ENCODE measurements around the gene TTLL8.

Gene TTLL8

DNA sequence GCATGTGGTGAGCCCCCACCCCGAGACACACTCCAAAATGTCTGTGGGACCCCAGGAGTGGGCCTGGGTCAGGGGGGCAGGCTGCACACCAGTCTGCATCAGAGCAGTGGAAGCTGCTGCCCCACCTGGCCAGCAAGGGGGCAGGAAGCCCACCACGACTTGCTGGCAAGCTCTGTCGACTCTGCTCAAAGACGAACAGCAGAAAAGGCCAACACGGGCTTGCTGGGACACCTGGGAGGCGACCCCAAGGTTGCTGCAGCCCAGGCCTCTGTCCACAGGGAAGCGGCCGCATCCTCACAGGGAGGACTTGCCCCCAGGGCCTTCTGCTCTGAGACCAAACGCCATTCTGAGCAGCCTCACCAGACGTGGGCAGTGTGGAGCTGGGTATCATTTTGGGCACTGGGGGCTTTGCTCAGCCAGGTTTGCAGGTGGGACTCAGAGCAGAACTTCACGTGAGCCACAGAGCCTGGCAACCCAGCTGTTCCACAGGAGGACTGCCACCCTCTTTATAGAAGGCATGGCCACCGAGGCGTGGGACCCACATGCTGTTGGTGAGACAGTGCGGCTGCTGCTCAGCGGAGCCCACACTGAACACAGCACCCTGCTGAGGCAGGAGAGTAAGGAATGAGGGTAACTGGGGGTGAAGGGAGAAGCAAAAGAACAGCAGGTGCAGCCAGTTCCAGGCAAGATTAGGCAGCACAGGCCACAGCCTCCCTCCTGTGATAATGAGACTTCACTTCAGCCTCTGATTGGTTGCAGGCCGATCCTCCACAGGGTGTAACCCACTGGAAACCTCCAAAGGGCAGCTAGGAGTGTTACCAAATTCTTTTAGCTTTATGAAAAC, 56.5 kb downstream of the TTLL8 start:
- DNase-seq: no peak
- no peak overlapping the region for H3K27ac ChIP-seq (ENCODE audit: insufficient read depth in 1 of 2, low read depth in 1 of 2, low read length in 2 of 2, poor library complexity in 1 of 2, severe bottlenecking in 2 of 2)
- peaks cover 0 to 21% (median 5%) of the 10 kb centered on the region in 5 experiments for H3K27me3 ChIP-seq (replicated peaks in 2 of 5; ENCODE audit: control insufficient read depth in 4 of 5, insufficient read depth in 5 of 5, low read length in 4 of 5)
- WGBS (ENCODE audit: insufficient coverage): 96% methylated on average over 14 of the region's 16 CpGs
- no peaks in the 10 kb centered on the region for H3K9me3 ChIP-seq (ENCODE audit: control extremely low read depth in 1 of 5, control insufficient read depth in 4 of 5, insufficient read depth in 2 of 5, low read depth in 1 of 5, low read length in 4 of 5)
- H3K4me3 ChIP-seq (ENCODE audit: control insufficient read depth in 1 of 7, extremely low read depth in 1 of 7, insufficient read depth in 4 of 7, low read depth in 2 of 7, low read length in 6 of 7): no peak overlapping the region
- POLR2A ChIA-PET: no interaction called here
- CTCF ChIA-PET: interaction anchor here (1.0 to 1.8 kb wide), 3 partner anchors 11 to 19 kb away, joined by 3 to 7 read pairs (median 3); partner anchors contain the start of gene IL17REL
- H3K4me1 ChIP-seq (ENCODE audit: control extremely low read depth in 1 of 4, control insufficient read depth in 4 of 4, insufficient read depth in 4 of 4, low read length in 3 of 4): peaks cover 0 to 12% (median 10%) of the 10 kb centered on the region in 4 experiments
- H3K36me3 ChIP-seq (ENCODE audit: control insufficient read depth in 4 of 4, insufficient read depth in 4 of 4, low read length in 3 of 4): no peaks in the 10 kb centered on the region

DNA sequence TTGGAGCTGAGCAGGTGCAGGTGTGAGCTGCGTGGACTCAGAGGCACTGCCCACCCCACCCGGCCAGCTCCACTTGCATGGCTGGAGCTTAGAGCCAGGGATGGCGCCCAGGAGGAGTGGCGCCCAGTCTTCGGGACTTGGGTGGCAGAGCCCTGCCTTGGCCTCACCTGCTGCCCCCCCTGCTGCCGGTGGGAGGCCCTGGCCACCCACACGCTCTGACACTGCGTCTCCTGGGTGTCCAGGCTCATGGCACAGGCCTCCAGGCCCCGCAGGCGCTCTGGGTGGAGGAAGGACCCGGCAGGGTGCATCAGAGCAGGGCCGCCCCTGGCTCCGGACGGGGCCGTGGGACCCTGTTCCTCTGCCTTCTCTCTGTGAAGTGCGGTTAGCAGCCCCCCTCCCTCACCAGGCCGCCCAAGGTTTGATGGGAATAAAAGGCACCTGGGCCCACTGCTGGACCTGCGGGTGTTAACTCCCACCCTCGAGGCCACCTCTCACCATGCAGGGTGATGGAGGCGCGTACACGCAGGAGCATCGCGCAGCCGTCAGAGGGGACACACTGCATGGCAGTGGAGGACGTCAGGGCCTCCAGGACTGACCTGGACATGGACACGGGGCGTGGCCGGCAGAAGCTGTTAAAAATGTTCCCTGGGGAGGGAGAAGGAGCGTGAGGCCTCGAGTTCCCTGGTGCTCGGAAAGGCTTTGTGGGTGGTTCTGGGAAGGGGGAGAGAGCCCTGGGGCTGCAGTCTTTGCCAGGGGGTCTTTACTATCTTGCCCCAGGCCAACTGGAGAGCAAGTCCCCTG, 57.3 kb downstream of the TTLL8 start:
- Histone ChIP-seq H3K27ac (ENCODE audit: insufficient read depth in 1 of 2, low read depth in 1 of 2, low read length in 2 of 2, poor library complexity in 1 of 2, severe bottlenecking in 2 of 2) (no peak overlapping the region), H3K4me3 (ENCODE audit: control insufficient read depth in 1 of 7, extremely low read depth in 1 of 7, insufficient read depth in 4 of 7, low read depth in 2 of 7, low read length in 6 of 7) (no peak overlapping the region), H3K9me3 (ENCODE audit: control extremely low read depth in 1 of 5, control insufficient read depth in 4 of 5, insufficient read depth in 2 of 5, low read depth in 1 of 5, low read length in 4 of 5) (no peaks in the 10 kb centered on the region), H3K27me3 (replicated peaks in 2 of 5; ENCODE audit: control insufficient read depth in 4 of 5, insufficient read depth in 5 of 5, low read length in 4 of 5) (peaks cover 0 to 21% (median 5%) of the 10 kb centered on the region in 5 experiments), H3K36me3 (ENCODE audit: control insufficient read depth in 4 of 4, insufficient read depth in 4 of 4, low read length in 3 of 4) (no peaks in the 10 kb centered on the region), H3K4me1 (ENCODE audit: control extremely low read depth in 1 of 4, control insufficient read depth in 4 of 4, insufficient read depth in 4 of 4, low read length in 3 of 4) (peaks cover 0 to 12% (median 10%) of the 10 kb centered on the region in 4 experiments)
- 96% methylated on average over 30 of the region's 32 CpGs for WGBS (ENCODE audit: insufficient coverage)
- no peak for DNase-seq
- POLR2A ChIA-PET: no interaction called here
- CTCF ChIA-PET: interaction anchor here (0.7 to 1.0 kb wide), 2 partner anchors 18 to 67 kb away, joined by 3 read pairs; no protein-coding TSS in a partner anchor

DNA sequence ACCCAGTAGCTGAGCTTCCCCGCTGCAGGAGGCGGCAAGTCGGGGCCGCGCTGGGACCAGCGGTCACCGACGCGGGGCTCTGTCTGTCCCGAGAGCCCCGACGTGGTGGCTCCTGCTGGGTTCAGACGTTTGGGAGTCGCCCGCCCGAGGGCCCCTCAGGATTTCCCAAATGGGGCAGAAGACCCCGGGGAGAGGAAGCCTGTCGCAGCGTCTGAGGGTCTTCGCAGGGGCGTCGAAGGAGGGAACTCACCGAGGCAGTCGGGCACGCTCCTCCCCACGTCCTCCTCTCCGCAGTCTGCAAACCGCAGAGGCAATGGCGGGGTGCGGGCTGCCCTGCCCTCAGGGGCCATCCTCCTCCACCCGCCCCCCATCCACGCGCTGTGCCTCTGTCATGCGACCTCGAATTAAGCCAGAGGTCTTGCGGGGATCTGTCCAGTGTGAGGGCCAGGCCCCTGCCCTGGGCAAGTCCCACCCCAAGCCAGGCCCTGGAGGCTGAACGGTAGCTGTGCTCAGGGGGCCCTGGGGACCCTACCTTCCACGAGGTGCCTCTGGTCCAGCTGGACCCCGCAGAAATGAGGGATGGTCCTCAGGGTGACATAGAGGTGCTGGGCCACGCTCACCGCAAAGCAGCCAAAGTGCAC, 58.0 kb downstream of the TTLL8 start:
- ChIA-PET POLR2A (no interaction called here), CTCF (interaction anchor here (0.7 to 1.1 kb wide), 3 partner anchors 17 to 67 kb away, joined by 3 read pairs; no protein-coding TSS in a partner anchor)
- Histone ChIP-seq H3K4me3 (ENCODE audit: control insufficient read depth in 1 of 7, extremely low read depth in 1 of 7, insufficient read depth in 4 of 7, low read depth in 2 of 7, low read length in 6 of 7) (peak overlapping the region in 3 of 7 experiments; percentile 19 to 55 (median 52)), H3K27ac (ENCODE audit: insufficient read depth in 1 of 2, low read depth in 1 of 2, low read length in 2 of 2, poor library complexity in 1 of 2, severe bottlenecking in 2 of 2) (no peak overlapping the region), H3K27me3 (replicated peaks in 2 of 5; ENCODE audit: control insufficient read depth in 4 of 5, insufficient read depth in 5 of 5, low read length in 4 of 5) (peaks cover 0 to 21% (median 5%) of the 10 kb centered on the region in 5 experiments), H3K36me3 (ENCODE audit: control insufficient read depth in 4 of 4, insufficient read depth in 4 of 4, low read length in 3 of 4) (no peaks in the 10 kb centered on the region), H3K9me3 (ENCODE audit: control extremely low read depth in 1 of 5, control insufficient read depth in 4 of 5, insufficient read depth in 2 of 5, low read depth in 1 of 5, low read length in 4 of 5) (no peaks in the 10 kb centered on the region), H3K4me1 (ENCODE audit: control extremely low read depth in 1 of 4, control insufficient read depth in 4 of 4, insufficient read depth in 4 of 4, low read length in 3 of 4) (peaks cover 0 to 12% (median 10%) of the 10 kb centered on the region in 4 experiments)
- no peak for DNase-seq
- WGBS (ENCODE audit: insufficient coverage): 47% methylated on average over 38 of the region's 41 CpGs

DNA sequence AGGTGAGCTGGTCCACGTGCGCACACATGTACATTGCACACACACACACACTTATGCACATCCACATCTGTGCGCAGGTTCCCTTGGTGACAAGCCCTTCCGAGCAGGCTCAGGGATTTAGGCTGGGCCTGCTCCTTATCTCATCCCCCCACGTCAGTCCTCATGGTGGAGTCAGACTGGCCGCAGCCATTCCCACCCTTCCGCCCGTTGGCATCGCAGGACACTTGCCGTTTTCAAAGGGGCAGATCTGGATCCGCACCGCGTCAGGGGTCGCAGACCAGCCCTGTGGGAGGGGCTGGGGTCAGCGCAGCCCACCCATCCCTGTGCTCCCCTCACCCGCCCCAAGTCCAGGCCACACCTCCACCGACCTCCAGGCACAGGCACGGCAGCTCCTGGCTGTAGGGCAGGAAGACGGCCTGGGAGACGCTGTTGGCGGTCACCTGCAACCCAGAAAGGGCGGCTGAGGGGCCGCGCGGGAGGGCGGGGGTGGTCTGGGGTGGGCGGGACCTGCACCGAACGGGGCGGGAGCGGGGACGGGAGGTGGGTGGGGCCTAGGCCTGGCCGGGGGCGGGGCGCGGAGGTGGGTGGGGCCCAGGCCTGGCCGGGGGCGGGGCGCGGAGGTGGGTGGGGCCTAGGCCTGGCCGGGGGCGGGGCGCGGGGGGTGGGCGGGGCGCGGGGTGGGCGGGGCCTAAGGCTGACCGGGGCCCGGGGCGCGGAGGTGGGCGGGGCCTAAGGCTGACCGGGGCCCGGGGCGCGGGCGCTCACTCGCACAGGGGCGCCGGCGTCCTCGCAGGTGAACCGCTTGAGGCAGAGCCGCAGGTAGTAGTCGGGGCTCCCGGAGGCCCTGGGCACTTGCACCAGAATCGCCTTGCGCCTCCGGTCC, 58.8 kb downstream of the TTLL8 start:
- 31% methylated on average over 26 of the region's 70 CpGs for WGBS (ENCODE audit: insufficient coverage)
- DNase-seq: peak in 2 of 3 donors; percentile 24 to 36
- CTCF ChIA-PET: interaction anchor here (1.1 kb wide), 1 partner anchor 28 kb away, joined by 3 read pairs; no protein-coding TSS in a partner anchor

DNA sequence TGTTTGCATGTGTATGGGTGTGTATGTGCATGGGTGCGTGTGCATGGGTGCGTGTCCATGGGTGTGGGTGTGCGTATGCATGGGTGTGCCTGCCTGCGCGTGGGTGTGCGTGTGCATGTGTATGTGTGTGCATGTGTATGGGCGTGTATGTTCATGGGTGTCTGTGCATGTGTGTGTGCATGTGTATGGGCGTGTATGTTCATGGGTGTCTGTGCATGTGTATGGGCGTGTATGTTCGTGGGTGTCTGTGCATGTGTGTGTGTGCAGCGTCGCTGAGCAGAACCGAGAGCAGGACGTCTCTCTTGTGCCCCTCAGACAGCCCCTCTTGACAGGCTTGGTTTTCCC, 59.4 kb downstream of the TTLL8 start:
- Histone ChIP-seq H3K27ac (ENCODE audit: insufficient read depth in 1 of 2, low read depth in 1 of 2, low read length in 2 of 2, poor library complexity in 1 of 2, severe bottlenecking in 2 of 2) (no peak overlapping the region), H3K36me3 (ENCODE audit: control insufficient read depth in 4 of 4, insufficient read depth in 4 of 4, low read length in 3 of 4) (no peaks in the 10 kb centered on the region), H3K9me3 (ENCODE audit: control extremely low read depth in 1 of 5, control insufficient read depth in 4 of 5, insufficient read depth in 2 of 5, low read depth in 1 of 5, low read length in 4 of 5) (no peaks in the 10 kb centered on the region), H3K4me1 (ENCODE audit: control extremely low read depth in 1 of 4, control insufficient read depth in 4 of 4, insufficient read depth in 4 of 4, low read length in 3 of 4) (peaks cover 0 to 12% (median 10%) of the 10 kb centered on the region in 4 experiments), H3K27me3 (replicated peaks in 2 of 5; ENCODE audit: control insufficient read depth in 4 of 5, insufficient read depth in 5 of 5, low read length in 4 of 5) (peaks cover 0 to 21% (median 5%) of the 10 kb centered on the region in 5 experiments), H3K4me3 (ENCODE audit: control insufficient read depth in 1 of 7, extremely low read depth in 1 of 7, insufficient read depth in 4 of 7, low read depth in 2 of 7, low read length in 6 of 7) (no peak overlapping the region)
- 98% methylated on average over 8 of the region's 14 CpGs for WGBS (ENCODE audit: insufficient coverage)
- ChIA-PET POLR2A (interaction anchor here (0.6 kb wide), 1 partner anchor 152 kb away, joined by 3 read pairs; no protein-coding TSS in a partner anchor), CTCF (interaction anchor here (1.0 to 1.1 kb wide), 2 partner anchors 14 to 29 kb away, joined by 3 read pairs; no protein-coding TSS in a partner anchor)
- DNase-seq: no peak

More for the DNA sequence above, 58.8 kb downstream of the TTLL8 start:
- POLR2A ChIA-PET: interaction anchor here (0.6 kb wide), 1 partner anchor 151 kb away, joined by 3 read pairs; no protein-coding TSS in a partner anchor
- no peaks in the 10 kb centered on the region for H3K36me3 ChIP-seq (ENCODE audit: control insufficient read depth in 4 of 4, insufficient read depth in 4 of 4, low read length in 3 of 4)
- H3K27ac ChIP-seq (ENCODE audit: insufficient read depth in 1 of 2, low read depth in 1 of 2, low read length in 2 of 2, poor library complexity in 1 of 2, severe bottlenecking in 2 of 2): no peak overlapping the region
- H3K4me1 ChIP-seq (ENCODE audit: control extremely low read depth in 1 of 4, control insufficient read depth in 4 of 4, insufficient read depth in 4 of 4, low read length in 3 of 4): peaks cover 0 to 12% (median 10%) of the 10 kb centered on the region in 4 experiments
- H3K4me3 ChIP-seq (ENCODE audit: control insufficient read depth in 1 of 7, extremely low read depth in 1 of 7, insufficient read depth in 4 of 7, low read depth in 2 of 7, low read length in 6 of 7): peak overlapping the region in 5 of 7 experiments; percentile 19 to 55 (median 33)
- no peaks in the 10 kb centered on the region for H3K9me3 ChIP-seq (ENCODE audit: control extremely low read depth in 1 of 5, control insufficient read depth in 4 of 5, insufficient read depth in 2 of 5, low read depth in 1 of 5, low read length in 4 of 5)
- H3K27me3 ChIP-seq (replicated peaks in 2 of 5; ENCODE audit: control insufficient read depth in 4 of 5, insufficient read depth in 5 of 5, low read length in 4 of 5): peaks cover 0 to 21% (median 5%) of the 10 kb centered on the region in 5 experiments
